Daoy (cell line): ENCODE results near the gene PLEKHM2. TPM values are rescaled to one million over a fixed set of nuclear protein-coding genes. Genes with fewer than 3 reads are reported as not detected.
"Not testable (repeated sequence)": the region's sequence is repeated elsewhere in the genome, so short reads cannot be mapped to it uniquely, and the experiment has no call there.

Experiments
- DNase-seq: peaks from one replicate; pipeline ENCODE4 v3.0.0-alpha.2; 2015; ENCODE audit warnings: low read depth
- total RNA-seq: library from RNA; depleted of rRNA; stranded (reverse); fragments of >200 nt; shearing (Covaris generic); gene quantifications from 2 replicates; pipeline ENCODE4 v1.2.3, GENCODE V29; 2014; rRNA removed

PLEKHM2 gene
- total RNA-seq, result 31.0 and 31.2 TPM in 2 replicates

GRCh38 chr1:15684042-15684461 is at the start of gene PLEKHM2:
PLEKHM2 (plus strand) TSS chr1:15684320; CDS start chr1:15684559, 239 bp downstream.
- peak; percentile 68 for DNase-seq

- no peak for DNase-seq
Observed at GRCh38 chr1:15636436-15636835, 47.7 kb upstream of the PLEKHM2 start.

GRCh38 chr1:15637826-15638225 is 46.3 kb upstream of the PLEKHM2 start:
- no peak for DNase-seq

- no peak for DNase-seq
Observed at GRCh38 chr1:15639262-15639661, 44.9 kb upstream of the PLEKHM2 start.

GRCh38 chr1:15639931-15640330 is 44.2 kb upstream of the PLEKHM2 start:
- no peak for DNase-seq

- DNase-seq, result no peak
Observed at GRCh38 chr1:15640667-15641066, 43.5 kb upstream of the PLEKHM2 start.

GRCh38 chr1:15649937-15650336 is 34.2 kb upstream of the PLEKHM2 start:
- no peak for DNase-seq

- DNase-seq, result no peak
Observed at GRCh38 chr1:15650433-15650832, 33.7 kb upstream of the PLEKHM2 start.

- not testable (repeated sequence) for DNase-seq
Observed at GRCh38 chr1:15652130-15652529, 32.0 kb upstream of the PLEKHM2 start.

- DNase-seq, result no peak
Observed at GRCh38 chr1:15654091-15654690, 29.9 kb upstream of the PLEKHM2 start.

- DNase-seq, result no peak
Observed at GRCh38 chr1:15656464-15656863, 27.7 kb upstream of the PLEKHM2 start.

- no peak for DNase-seq
Observed at GRCh38 chr1:15657021-15657420, 27.1 kb upstream of the PLEKHM2 start.

- no peak for DNase-seq
Observed at GRCh38 chr1:15660151-15660550, 24.0 kb upstream of the PLEKHM2 start.

- no peak for DNase-seq
Observed at GRCh38 chr1:15662477-15662876, 21.6 kb upstream of the PLEKHM2 start.

GRCh38 chr1:15663925-15664324 is 20.2 kb upstream of the PLEKHM2 start:
- DNase-seq, result no peak

GRCh38 chr1:15667362-15667761 is 16.8 kb upstream of the PLEKHM2 start:
- DNase-seq, result no peak

GRCh38 chr1:15668089-15668754 is 15.9 kb upstream of the PLEKHM2 start:
- no peak for DNase-seq

GRCh38 chr1:15669074-15669473 is 15.0 kb upstream of the PLEKHM2 start:
- no peak for DNase-seq

GRCh38 chr1:15669864-15670263 is 14.3 kb upstream of the PLEKHM2 start:
- no peak for DNase-seq

GRCh38 chr1:15671430-15671829 is 12.7 kb upstream of the PLEKHM2 start:
- DNase-seq, result no peak

- DNase-seq, result no peak
Observed at GRCh38 chr1:15674386-15675159, 9.5 kb upstream of the PLEKHM2 start.

GRCh38 chr1:15676010-15676409 is 8.1 kb upstream of the PLEKHM2 start:
- no peak for DNase-seq
